ENCODE results near the gene RHOBTB1.

DNA sequence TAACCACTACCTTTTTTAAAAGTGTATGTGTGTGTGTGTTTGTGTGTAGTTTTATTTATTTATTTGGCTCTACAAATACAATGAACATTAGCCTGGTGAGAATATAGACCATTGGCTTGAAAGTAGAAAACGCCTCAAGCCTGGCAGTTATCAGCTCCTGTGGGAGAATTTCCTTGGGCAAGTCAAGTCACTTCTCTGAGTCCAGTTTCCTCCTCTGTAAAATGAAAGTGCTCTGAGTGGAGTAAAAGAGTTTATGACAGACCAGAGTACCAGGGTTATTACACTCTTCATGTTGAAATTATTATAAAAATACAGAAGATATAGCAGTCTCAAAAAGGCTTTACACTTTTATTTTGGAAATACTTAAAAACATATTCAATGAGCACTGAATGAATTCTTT is 10.1 kb upstream of the RHOBTB1 start:
- TF ChIP-seq POLR2A (IDR thresholded peaks at IDR 0.05; ENCODE audit: low read depth, low read length) = no peak
- TF ChIP-seq POLR2AphosphoS5 (IDR thresholded peaks at IDR 0.05; ENCODE audit: low read depth, low read length) = no peak
- no peak for TF ChIP-seq TAF1 (IDR thresholded peaks at IDR 0.05; ENCODE audit: borderline replicate concordance, low read depth, low read length)

Data from GM12892 (cell line).